ENCODE measurements around the gene LRRC26.

DNA sequence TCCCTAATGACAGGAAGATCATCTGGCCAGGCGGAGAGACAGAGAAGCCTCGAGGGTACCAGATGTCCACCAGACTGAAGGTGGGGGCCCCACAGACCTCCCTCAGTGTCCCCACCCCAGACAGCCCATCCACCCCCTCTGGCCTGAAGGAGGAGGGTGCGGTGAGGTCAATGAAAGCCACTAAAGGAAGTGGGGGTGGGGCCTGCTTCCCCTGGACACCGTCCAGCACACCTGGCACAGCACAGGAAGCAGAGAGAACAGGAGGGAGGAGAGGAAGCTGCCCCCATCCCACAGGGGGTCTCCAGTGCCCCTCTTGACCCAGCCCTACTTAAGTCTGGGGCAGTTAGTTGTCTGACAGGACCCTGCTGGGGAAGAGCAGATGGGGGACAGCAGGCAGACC lies 11.2 kb downstream of the LRRC26 start:
- TF ChIP-seq, protein P1, sequence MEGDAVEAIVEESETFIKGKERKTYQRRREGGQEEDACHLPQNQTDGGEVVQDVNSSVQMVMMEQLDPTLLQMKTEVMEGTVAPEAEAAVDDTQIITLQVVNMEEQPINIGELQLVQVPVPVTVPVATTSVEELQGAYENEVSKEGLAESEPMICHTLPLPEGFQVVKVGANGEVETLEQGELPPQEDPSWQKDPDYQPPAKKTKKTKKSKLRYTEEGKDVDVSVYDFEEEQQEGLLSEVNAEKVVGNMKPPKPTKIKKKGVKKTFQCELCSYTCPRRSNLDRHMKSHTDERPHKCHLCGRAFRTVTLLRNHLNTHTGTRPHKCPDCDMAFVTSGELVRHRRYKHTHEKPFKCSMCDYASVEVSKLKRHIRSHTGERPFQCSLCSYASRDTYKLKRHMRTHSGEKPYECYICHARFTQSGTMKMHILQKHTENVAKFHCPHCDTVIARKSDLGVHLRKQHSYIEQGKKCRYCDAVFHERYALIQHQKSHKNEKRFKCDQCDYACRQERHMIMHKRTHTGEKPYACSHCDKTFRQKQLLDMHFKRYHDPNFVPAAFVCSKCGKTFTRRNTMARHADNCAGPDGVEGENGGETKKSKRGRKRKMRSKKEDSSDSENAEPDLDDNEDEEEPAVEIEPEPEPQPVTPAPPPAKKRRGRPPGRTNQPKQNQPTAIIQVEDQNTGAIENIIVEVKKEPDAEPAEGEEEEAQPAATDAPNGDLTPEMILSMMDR (IDR thresholded peaks at IDR 0.05): no peak
- TF ChIP-seq POLR2A (IDR thresholded peaks at IDR 0.05): no peak

Measured in right lobe of liver (tissue), 4 donors.